DOHH2 (cell line): ENCODE measurements around the gene ANAPC2.

ENCODE experiments used
- H3F3A ChIP-seq: fragments of 200-600 bp; sonication (generic), shearing (Covaris generic); 2 replicates; pipeline ENCODE4 v1.6.0; 2016; ENCODE audit warnings: antibody characterized with exemption, mild to moderate bottlenecking; ENCODE audit not compliant: control insufficient read depth, insufficient read depth
- H3K27ac ChIP-seq: fragments of 200-600 bp; sonication (generic); 2 replicates; pipeline ENCODE4 v1.5.1; 2014; ENCODE audit warnings: low read depth, mild to moderate bottlenecking, low read length, moderate library complexity
- H3K27me3 ChIP-seq: fragments of 200-600 bp; sonication (generic); 2 replicates; pipeline ENCODE4 v1.6.1; 2014; ENCODE audit warnings: mild to moderate bottlenecking, low read length, mixed read lengths; ENCODE audit not compliant: control insufficient read depth
- H3K36me3 ChIP-seq: fragments of 200-600 bp; sonication (generic); 2 replicates; pipeline ENCODE4 v1.6.1; 2014; ENCODE audit warnings: mild to moderate bottlenecking, low read length, moderate library complexity, mixed read lengths; ENCODE audit not compliant: control insufficient read depth
- H3K4me1 ChIP-seq: fragments of 200-600 bp; sonication (generic); 2 replicates; pipeline ENCODE4 v1.6.1; 2014; ENCODE audit warnings: mild to moderate bottlenecking, low read length, mixed read lengths; ENCODE audit not compliant: control insufficient read depth
- H3K4me2 ChIP-seq: fragments of 200-600 bp; sonication (generic); 2 replicates; pipeline ENCODE4 v1.6.0; 2014; ENCODE audit warnings: mild to moderate bottlenecking, low read length, moderate library complexity
- H3K4me3 ChIP-seq: fragments of 200-600 bp; sonication (generic); 2 replicates; pipeline ENCODE4 v1.5.1; 2014; ENCODE audit warnings: mild to moderate bottlenecking, low read length, mixed read lengths
- H3K79me2 ChIP-seq: fragments of 200-600 bp; sonication (generic); 2 replicates; pipeline ENCODE4 v1.6.1; 2014; ENCODE audit warnings: mild to moderate bottlenecking, low read length, mixed read lengths; ENCODE audit not compliant: control insufficient read depth
- H3K9me2 ChIP-seq: fragments of 200-600 bp; sonication (generic); replicated peaks from 2 replicates; pipeline ENCODE4 v1.6.1; 2014; ENCODE audit warnings: mild to moderate bottlenecking, low read length, mixed read lengths; ENCODE audit not compliant: control insufficient read depth
- H3K9me3 ChIP-seq: fragments of 200-600 bp; sonication (generic); 2 replicates; pipeline ENCODE4 v1.6.1; 2014; ENCODE audit warnings: antibody characterized with exemption, low read length, mixed read lengths; ENCODE audit not compliant: control insufficient read depth, insufficient read depth
- H4K20me1 ChIP-seq: fragments of 200-600 bp; sonication (generic); 2 replicates; pipeline ENCODE4 v1.6.0; 2014; ENCODE audit warnings: low read depth, mild to moderate bottlenecking, antibody characterized with exemption, low read length, moderate library complexity; ENCODE audit not compliant: control insufficient read depth, insufficient read depth
- EZH2phosphoT487 ChIP-seq: fragments of 200-600 bp; sonication (generic); IDR thresholded peaks from 2 replicates; pipeline ENCODE4 v1.6.1; 2017; ENCODE audit warnings: borderline replicate concordance, mild to moderate bottlenecking, antibody characterized with exemption, low read length, moderate library complexity, mixed read lengths
- TF ChIP-seq, protein P1 (sequence below): fragments of 200-600 bp; sonication (generic); IDR thresholded peaks from one replicate; pipeline ENCODE4 v1.5.1; 2014; ENCODE audit warnings: antibody characterized with exemption, mild to moderate bottlenecking, low read depth, low read length; ENCODE audit not compliant: poor library complexity, severe bottlenecking

The ANAPC2 gene

DNA sequence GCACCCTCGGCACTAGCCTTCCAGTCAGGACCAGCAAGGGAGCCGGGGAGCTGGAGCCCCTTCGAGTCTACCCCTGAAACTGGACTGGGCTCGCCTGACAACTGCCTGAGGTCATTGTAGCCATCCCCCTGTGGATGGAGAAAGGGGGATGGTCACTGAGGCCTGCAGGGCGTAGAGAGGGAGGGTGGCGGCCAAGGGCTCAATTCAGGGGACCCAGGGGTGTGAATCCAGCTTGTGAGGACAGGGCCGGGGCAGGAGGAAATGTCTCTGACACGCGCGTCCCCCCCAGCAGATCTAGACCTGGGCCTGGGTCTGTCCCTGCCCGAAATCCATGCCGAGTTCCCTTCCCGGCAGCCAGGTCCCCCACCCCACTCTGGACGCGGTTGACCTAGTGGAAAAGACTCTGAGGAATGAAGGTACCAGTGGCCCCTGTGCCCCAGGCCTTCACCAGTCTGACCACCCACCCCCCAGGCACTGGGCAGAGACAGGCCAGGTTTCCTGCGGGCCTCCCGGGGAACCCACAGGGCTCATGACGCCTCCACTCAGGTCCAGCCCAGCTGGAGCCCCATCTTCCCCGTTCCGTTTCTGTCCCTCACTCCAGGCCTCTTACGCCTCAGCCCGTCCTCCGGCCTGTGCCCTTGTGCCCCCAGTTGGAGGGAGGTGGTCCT is 43.1 kb upstream of the ANAPC2 start:
- no peaks in the 10 kb centered on the region for H3F3A ChIP-seq
- H3K9me3 ChIP-seq = no peaks in the 10 kb centered on the region
- no peak for TF ChIP-seq EZH2phosphoT487
- TF ChIP-seq, protein P1, sequence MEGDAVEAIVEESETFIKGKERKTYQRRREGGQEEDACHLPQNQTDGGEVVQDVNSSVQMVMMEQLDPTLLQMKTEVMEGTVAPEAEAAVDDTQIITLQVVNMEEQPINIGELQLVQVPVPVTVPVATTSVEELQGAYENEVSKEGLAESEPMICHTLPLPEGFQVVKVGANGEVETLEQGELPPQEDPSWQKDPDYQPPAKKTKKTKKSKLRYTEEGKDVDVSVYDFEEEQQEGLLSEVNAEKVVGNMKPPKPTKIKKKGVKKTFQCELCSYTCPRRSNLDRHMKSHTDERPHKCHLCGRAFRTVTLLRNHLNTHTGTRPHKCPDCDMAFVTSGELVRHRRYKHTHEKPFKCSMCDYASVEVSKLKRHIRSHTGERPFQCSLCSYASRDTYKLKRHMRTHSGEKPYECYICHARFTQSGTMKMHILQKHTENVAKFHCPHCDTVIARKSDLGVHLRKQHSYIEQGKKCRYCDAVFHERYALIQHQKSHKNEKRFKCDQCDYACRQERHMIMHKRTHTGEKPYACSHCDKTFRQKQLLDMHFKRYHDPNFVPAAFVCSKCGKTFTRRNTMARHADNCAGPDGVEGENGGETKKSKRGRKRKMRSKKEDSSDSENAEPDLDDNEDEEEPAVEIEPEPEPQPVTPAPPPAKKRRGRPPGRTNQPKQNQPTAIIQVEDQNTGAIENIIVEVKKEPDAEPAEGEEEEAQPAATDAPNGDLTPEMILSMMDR = no peak
- no peak overlapping the region for H3K27ac ChIP-seq
- H3K9me2 ChIP-seq = no peaks in the 10 kb centered on the region
- no peaks in the 10 kb centered on the region for H3K36me3 ChIP-seq
- no peaks in the 10 kb centered on the region for H3K79me2 ChIP-seq
- peaks cover 33% of the 10 kb centered on the region for H3K4me1 ChIP-seq
- no peaks in the 10 kb centered on the region for H4K20me1 ChIP-seq
- peaks cover 13% of the 10 kb centered on the region for H3K27me3 ChIP-seq
- no peak overlapping the region for H3K4me2 ChIP-seq
- no peak overlapping the region for H3K4me3 ChIP-seq

DNA sequence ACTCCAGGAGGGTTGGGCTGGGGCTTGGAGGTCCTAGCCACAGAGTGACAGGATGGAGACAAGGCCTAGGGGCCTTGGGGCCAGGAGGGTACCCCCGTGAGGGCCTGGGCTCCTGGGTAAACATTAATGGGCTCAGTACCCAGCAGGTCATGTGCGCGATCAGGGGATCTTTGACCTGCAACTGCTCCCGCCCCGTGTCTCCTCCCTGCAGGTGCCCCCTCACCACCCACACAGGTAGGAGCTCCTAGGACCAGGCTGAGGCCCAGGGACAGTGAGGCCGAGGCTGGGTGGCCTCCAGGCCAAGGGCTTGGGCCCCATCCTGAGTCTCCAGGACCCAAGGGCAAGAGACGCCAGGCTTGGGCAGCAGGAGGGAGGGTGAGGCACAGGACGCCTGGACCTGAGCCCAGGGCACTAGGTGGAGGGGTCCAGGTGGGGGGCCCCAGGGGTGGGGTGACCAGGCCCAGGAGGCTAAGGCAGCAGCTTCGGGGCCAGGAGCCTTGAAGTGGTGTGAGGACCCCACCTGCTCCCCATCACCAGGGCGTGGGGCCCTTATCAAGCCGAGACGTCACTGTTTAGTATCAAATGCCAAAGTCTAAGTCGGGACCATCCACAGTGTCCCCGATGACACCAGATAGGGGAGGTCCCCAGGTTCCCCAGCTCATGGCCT is 42.5 kb upstream of the ANAPC2 start, which contains the start of gene SLC34A3:
TSS of gene SLC34A3 (plus strand) at position 197 of the 667 bp plus-strand sequence. CDS start 802 bp downstream, outside the sequence.
- peaks cover 26% of the 10 kb centered on the region for H3K4me1 ChIP-seq
- TF ChIP-seq EZH2phosphoT487 = no peak
- TF ChIP-seq, protein P1 = no peak
- H3K9me2 ChIP-seq = no peaks in the 10 kb centered on the region
- no peak within 1 kb of the TSS for H3K4me2 ChIP-seq
- H3K79me2 ChIP-seq = no peaks in the 10 kb centered on the region
- no peaks in the 10 kb centered on the region for H3F3A ChIP-seq
- no peaks in the 10 kb centered on the region for H3K36me3 ChIP-seq
- no peak within 1 kb of the TSS for H3K27ac ChIP-seq
- H3K9me3 ChIP-seq = no peaks in the 10 kb centered on the region
- no peak within 1 kb of the TSS for H3K4me3 ChIP-seq
- H3K27me3 ChIP-seq = peaks cover 13% of the 10 kb centered on the region
- no peaks in the 10 kb centered on the region for H4K20me1 ChIP-seq

DNA sequence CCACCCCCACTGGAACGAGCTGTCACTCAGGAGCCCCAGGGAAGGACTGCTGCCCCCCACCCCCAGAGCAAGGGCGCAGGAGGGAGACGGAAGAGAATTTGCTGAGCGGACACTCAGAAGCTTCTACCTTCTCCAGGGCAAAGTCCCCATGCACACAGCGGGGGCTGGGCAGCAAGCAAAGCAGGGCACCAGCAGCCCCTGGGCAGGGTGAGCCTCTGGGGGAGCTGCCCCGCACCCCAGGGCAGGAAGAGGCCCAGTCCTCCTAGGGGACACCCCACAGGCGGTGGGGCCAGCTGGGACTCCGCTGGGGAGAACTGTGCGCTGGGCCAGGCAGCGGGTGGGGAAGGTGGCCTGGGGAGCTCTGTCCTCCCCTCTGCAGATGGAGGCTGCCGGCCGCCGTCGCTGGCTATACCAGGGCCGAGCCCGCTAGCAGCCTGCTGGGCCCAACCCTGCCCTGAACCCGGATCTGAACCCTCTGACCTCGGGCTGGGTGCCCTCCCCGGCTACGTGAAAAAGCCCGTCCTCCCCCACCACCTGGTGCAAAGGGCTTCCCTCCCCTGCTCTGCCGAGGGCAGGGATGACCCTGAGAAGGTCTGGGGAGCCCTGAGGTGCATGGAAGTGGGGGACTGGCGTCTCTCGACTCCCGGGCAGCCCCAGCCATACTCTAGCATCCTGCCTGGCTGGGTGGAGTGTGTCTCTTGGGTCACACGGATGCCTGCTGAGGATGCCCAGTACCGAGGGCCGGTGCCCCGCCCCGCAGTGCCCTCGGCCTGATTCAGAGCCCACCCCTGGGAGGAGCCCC is 41.7 kb upstream of the ANAPC2 start:
- no peaks in the 10 kb centered on the region for H3K36me3 ChIP-seq
- H3K4me1 ChIP-seq = peaks cover 23% of the 10 kb centered on the region
- no peaks in the 10 kb centered on the region for H3F3A ChIP-seq
- no peaks in the 10 kb centered on the region for H3K9me3 ChIP-seq
- H3K4me2 ChIP-seq = no peak overlapping the region
- H3K4me3 ChIP-seq = no peak overlapping the region
- H3K79me2 ChIP-seq = no peaks in the 10 kb centered on the region
- no peaks in the 10 kb centered on the region for H4K20me1 ChIP-seq
- H3K9me2 ChIP-seq = no peaks in the 10 kb centered on the region
- peaks cover 13% of the 10 kb centered on the region for H3K27me3 ChIP-seq
- TF ChIP-seq, protein P1 = no peak
- TF ChIP-seq EZH2phosphoT487 = no peak
- no peak overlapping the region for H3K27ac ChIP-seq
